Fibroblast of skin of scalp (primary cell): ENCODE data around the gene C6orf89.
"Not testable (repeated sequence)": the region's sequence is repeated elsewhere in the genome, so short reads cannot be mapped to it uniquely, and the experiment has no call there.

Experiments
- DNase-seq: peaks from one replicate; pipeline ENCODE4 v3.0.0-alpha.2; 2013

C6orf89 gene

GRCh38 chr6:36888115-36888643 is 2.4 kb downstream of the C6orf89 start:
- DNase-seq = no peak

GRCh38 chr6:36888654-36889481 is 3.1 kb downstream of the C6orf89 start:
- no peak for DNase-seq

DNA sequence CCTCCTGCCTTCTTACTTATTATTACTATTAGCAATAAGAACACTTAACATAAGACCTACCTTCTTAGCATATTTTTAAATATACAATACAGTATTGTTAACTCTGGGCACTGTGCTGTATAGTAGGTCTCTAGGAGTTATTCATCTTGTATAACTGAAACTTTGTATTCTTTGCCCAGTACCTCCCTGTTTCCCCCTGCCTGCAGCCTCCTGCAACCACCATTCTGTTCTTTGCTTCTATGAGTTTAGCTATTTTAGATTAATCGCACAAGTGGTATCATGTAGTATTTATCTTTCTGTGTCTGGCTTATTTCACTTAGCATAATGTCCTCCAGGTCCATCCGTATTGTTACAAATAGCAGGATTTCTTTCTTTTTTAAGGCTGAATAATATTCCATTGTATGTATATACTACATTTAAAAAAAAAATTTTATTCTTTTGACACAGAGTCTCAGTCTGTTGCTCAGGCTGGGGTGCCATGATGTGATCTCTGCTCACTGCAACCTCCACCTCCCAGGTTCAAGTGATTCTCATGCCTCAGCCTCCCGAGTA is 4.4 kb downstream of the C6orf89 start:
- no peak for DNase-seq

DNA sequence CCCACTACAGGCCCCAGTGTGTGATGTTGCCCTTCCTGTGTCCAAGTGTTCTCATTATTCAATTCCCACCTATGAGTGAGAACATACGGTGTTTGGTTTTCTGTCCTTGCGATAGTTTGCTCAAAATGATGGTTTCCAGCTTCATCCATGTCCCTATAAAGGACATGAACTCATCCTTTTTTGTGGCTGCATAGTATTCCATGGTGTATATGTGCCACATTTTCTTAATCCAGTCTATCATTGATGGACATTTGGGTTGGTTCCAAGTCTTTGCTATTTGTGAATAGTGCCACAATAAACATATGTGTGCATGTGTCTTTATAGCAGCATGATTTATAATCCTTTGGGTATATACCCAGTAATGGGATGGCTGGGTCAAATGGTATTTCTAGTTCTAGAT is 5.4 kb downstream of the C6orf89 start:
- DNase-seq = not testable (repeated sequence)

DNA sequence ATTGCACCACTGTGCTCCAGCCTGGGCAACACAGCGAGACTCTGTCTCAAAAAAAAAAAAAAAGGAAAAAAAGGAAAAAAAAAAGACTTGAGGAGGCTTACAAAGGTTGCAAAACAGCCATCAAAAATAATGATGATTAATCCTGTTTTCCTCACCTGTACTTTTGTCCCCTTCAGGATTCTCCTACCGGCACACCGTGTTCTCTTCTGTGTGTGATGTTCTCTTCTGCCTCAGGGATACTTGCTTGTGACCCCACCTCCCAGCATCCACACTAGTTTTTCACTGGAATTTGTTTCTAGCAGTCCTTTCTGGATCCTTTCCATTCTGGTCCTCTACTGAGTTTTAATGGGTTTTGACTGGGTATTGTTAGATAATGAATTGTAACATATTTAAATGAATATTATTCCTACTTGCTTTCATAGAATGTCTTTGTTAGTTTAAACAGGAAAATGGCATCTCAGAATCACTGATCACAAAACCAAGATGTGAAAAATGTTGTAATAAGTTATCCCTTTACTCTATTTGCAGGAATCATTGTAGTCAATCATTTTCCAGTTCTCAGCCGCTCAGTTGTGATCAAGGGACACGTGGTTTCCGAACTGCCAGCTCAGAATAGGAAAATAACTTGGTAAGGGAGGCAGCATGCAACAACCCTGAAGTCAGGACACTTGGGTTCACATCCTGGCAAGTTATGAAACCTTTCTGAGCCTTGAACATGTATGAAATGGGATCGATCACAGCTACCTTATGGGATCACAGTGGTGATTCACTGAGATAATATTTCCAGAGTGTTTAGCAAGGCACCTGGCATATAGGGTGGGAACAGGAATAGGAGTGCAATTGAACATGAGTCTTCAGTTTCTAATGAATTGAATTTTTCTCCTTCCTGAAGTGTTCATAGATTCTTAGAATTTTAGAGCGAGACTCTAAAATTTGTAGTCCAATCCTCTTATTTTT is 8.5 kb downstream of the C6orf89 start:
- no peak for DNase-seq

DNA sequence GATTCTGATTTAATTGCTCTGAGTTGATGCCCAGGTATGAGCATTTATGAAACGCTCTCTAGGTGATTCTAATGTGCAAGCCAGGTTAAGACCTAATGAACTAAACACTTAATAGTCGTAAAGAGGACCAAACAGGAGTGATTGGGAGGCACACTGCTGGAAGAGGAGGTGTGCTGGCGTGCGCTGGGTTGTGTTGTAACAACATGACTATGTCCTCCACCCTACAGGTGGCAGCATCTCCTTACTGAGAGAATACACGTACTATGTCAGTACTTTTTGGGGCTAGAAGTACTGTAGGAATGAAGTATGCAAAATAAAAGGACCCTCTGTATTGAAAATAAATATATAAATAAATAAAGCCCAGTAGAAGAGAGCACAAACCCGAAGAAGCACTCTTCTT is 11.9 kb downstream of the C6orf89 start:
- DNase-seq = no peak

DNA sequence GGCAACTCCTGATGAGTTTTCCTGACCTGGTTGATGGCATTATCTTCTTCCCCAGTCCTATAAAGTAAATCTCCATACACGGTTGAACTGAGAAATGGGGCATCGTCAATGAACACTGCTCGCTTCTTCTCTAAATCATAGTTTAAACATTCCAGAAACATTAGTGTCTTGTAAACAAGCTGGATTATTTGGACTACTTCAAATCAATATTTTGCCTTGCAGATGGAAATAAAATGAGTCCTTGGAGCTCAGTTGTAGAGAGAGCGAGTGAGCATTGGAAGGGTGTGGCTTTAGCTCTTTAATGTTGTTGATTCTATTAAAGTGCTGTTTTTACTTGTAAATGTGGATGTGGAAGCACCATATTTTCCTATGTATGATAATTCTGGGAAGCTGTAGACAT is 18.4 kb downstream of the C6orf89 start:
- no peak for DNase-seq

DNA sequence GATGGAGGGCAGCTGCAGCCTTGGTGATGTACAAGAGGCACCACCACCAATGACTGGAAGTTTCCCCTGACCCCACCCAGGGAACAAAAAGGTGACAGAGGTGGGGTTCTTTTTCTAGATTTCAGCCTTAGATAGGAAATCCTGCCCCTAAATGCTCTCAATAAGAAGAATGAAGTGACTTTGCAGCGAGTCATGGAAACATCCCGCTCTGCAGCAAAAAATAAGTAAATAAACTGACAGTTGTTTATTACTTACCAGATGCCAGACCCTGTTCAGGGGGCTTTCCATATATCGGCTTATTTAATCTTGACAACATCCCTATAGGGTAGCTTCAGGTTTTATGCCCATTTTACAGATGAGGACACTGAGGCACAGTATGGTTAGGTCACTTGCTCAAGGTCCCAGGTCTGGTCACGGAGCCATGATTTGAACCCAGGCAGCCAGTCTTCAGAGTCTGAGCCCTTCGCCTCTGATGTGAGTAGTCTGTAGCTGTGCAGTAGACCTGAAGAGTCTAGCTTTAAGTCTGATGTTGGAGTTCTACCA is 19.2 kb downstream of the C6orf89 start:
- DNase-seq = no peak

DNA sequence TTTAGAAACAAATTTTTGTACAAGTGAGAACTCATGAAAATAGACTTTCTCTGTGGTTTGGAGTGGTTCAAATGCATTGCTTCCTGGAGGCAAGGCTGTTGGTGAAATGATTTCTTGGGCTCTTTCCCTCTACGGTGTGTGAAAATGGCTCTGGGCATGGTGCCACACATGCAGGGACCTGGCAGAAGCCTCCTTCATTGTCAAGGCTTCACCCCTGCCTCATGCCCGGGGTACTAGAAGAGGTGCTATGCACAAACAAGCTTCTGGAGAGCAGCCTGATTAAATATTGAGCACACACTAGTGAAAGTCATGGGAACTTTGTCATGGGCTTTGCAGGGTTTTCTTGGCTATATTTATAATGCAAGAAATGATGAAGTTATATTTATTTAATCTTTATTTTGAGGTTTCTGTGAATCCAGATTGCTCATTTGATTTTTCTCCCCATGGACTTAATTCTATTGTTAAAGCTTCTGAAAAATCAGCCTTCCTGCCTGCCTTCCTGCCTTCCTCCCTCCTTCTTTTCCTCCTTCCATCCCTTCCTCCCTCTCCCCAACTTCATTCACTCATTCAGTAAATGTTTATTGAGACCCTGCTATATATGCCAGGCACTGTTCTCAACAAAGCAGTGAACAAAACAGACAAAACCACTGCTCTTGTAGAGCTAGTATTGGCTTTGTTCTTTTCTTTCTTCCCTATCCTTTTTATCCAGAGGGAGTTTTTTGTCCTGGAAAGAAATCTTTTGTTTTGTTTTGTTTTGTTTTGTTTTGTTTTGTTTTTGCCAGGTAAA is 21.0 kb downstream of the C6orf89 start:
- DNase-seq = no peak

GRCh38 chr6:36907781-36908180 is 22.0 kb downstream of the C6orf89 start:
- peak; percentile 19 for DNase-seq

- DNase-seq = no peak
Measured at GRCh38 chr6:36908747-36909146, 23.0 kb downstream of the C6orf89 start.

- no peak for DNase-seq
Measured at GRCh38 chr6:36912030-36912454, 26.3 kb downstream of the C6orf89 start.

DNA sequence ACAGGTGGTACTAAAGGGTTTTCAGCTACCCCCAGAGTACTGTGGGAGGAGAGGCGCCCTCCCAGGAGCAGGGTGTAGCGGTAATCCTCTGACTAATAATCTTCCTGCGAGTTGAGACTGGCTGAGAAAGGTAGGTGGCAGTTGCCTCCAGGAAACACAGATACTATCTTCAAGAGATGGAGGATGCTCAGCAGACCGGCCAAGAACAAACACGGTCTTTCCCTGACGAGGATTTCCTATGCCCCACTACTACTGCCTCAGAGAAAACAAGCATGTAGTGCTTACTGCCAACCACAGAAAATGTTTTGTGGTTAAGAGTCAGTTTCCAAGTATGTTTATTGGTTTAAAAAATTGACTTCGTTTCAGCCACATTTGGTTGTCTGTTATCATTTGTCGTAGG is 26.8 kb downstream of the C6orf89 start:
- peak; percentile 85 for DNase-seq

- no peak for DNase-seq
Measured at GRCh38 chr6:36913082-36913481, 27.3 kb downstream of the C6orf89 start.

DNA sequence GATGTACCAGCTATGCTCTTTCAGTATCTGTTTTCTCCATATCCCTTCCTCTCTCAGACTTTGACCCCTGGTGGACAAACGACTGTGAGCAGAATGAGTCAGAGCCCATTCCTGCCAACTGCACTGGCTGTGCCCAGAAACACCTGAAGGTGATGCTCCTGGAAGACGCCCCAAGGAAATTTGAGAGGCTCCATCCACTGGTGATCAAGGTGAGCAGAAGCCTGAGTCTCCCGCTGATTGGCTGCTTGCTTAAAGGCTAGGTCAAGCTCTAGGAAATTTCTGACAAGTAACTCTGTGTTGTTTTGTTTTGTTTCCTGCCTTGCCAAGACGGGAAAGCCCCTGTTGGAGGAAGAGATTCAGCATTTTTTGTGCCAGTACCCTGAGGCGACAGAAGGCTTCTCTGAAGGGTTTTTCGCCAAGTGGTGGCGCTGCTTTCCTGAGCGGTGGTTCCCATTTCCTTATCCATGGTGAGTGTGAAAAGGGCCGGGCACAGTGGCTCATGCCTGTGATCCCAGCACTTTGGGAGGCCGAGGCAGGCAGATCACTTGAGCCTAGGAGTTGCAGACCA is 28.6 kb downstream of the C6orf89 start:
- DNase-seq = peak; percentile 24

DNA sequence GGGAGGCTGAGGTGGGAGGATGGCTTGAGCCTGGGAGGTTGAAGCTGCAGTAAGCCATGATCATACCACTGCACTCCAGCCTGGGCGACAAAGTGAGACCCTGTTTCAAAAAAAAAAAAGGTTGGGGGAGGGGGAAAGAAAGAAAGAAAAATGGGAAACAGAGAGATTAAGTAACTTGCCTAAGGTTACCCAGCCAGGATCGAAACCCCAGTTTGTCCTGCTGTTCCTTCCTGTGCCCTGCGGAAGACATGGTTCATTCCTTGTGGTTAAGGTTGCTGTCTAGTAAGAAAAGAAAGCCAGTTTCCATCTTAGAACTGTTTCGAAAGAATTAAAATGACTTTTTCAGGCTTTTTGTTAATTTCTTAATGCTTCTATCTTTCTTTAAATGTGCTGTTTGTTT is 29.8 kb downstream of the C6orf89 start:
- no peak for DNase-seq

DNA sequence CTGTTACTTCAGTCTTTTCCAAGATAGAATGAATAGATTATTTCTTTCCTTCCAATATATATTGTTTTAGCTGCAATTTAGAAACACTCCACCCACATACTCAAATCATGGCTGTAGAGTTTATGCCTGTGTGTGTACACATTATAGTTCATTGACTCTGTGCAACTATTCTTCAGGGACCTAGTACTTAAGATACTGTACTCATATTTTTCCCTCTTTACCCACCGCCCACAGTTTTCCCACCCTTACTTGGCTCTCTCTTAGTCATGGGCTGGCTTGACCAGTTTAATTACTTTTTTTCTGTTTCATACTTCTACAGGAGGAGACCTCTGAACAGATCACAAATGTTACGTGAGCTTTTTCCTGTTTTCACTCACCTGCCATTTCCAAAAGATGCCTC is 30.4 kb downstream of the C6orf89 start:
- no peak for DNase-seq

GRCh38 chr6:36917541-36918193 is 31.9 kb downstream of the C6orf89 start:
- DNase-seq = peak; percentile 94

DNA sequence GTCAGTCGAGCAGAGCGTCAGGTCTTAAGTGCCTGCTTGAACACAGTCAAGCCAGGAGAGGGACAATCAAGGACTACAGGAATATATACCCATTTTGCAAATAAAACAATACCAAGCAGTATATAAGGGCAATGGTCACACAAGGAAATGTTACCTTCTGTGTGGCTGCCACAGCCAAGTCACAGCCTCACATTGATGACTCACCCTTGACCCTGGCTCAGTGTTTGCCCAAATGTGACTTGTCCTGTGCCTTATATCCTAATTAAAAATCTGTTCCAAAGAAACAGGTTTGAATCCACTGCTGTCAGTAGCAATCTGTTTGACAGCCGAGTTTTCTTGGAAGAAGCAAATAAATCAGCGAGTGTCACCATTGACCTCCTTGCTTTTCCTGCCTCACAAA is 34.3 kb downstream of the C6orf89 start:
- no peak for DNase-seq

- DNase-seq = no peak
Measured at GRCh38 chr6:36920546-36920945, 34.8 kb downstream of the C6orf89 start.

DNA sequence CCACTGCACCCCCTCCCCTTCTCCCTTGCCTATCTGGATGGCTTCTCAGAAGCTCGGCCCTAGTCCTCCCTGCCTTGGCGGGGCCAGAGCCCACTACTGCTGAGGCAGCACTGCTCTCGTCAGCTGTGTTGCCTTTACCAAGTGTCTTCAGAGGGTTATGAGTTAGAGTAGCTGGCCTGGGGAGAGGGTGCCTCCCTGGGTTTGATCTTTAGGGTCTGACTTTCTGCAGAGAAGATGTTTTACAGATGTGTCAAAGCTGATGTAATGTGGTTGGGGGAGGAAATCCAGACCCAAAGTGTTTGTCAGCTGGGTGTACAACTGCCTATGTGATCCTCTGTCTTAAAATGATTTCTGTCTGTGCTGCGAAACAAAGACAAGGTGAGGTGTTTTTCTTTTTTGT is 38.4 kb downstream of the C6orf89 start:
- DNase-seq = peak; percentile 69
